ENCODE results near the gene ZNF467. TPM values are rescaled to one million over a fixed set of nuclear protein-coding genes. Genes with fewer than 3 reads are reported as not detected.

The ZNF467 gene
- total RNA-seq, 2 donors from 2014 or later: 2.5 to 5.0 TPM

- Histone ChIP-seq H3K27ac (no peak overlapping the region), H3K36me3 (no peaks in the 10 kb centered on the region), H3K4me3 (no peak overlapping the region), H3K9me3 (no peaks in the 10 kb centered on the region), H3K27me3 (peaks cover 25% of the 10 kb centered on the region), H3K9ac (ENCODE audit: low read depth in 2 of 2, low read length in 2 of 2) (no peak overlapping the region), H3K4me1 (no peaks in the 10 kb centered on the region)
- TF ChIP-seq CTCF (IDR thresholded peaks at IDR 0.05): no peak
- intact Hi-C loops (cut with DNase I): no loop called here
- no peak for DNase-seq
Measured at GRCh38 chr7:149763563-149764240, 9.7 kb downstream of the ZNF467 start.

- peaks cover 25% of the 10 kb centered on the region for H3K27me3 ChIP-seq
- intact Hi-C loops (cut with DNase I): no loop called here
Measured at GRCh38 chr7:149762610-149763009, 10.8 kb downstream of the ZNF467 start.

DNA sequence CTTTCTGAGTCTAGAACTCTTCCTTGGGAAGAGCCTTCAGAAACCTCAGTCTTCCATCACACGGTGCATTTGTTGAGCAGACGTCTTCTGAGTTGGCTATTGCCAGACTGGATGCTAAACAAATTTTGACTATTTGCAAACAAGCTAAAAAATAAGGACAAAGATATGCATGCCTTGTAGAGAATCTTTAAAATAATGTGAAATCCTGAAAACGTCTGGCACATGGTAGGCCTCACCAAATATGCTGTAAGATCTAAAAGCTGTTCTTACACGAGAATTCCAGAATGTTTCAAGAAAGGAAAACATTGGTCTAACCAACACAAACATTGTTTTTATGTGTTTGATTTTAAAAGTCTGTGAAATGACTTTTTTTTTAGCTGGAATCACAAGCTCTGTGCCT, 11.3 kb downstream of the ZNF467 start:
- no peak overlapping the region for H3K27ac ChIP-seq
- no peaks in the 10 kb centered on the region for H3K36me3 ChIP-seq
- no peak overlapping the region for H3K4me3 ChIP-seq
- intact Hi-C loops (cut with DNase I): no loop called here
- DNase-seq: no peak
- H3K9me3 ChIP-seq: no peaks in the 10 kb centered on the region
- H3K27me3 ChIP-seq: peaks cover 25% of the 10 kb centered on the region
- no peaks in the 10 kb centered on the region for H3K4me1 ChIP-seq
- no peak for TF ChIP-seq CTCF (IDR thresholded peaks at IDR 0.05)
- no peak overlapping the region for H3K9ac ChIP-seq (ENCODE audit: low read depth in 2 of 2, low read length in 2 of 2)

More at GRCh38 chr7:149762610-149763009, 10.8 kb downstream of the ZNF467 start:
- Histone ChIP-seq H3K9me3 (no peaks in the 10 kb centered on the region), H3K9ac (ENCODE audit: low read depth in 2 of 2, low read length in 2 of 2) (no peak overlapping the region), H3K36me3 (no peaks in the 10 kb centered on the region), H3K4me1 (no peaks in the 10 kb centered on the region), H3K4me3 (no peak overlapping the region), H3K27ac (no peak overlapping the region)
- DNase-seq: no peak
- TF ChIP-seq CTCF (IDR thresholded peaks at IDR 0.05): no peak

GRCh38 chr7:149761307-149761706, 12.1 kb downstream of the ZNF467 start:
- Histone ChIP-seq H3K27me3 (peaks cover 21% of the 10 kb centered on the region), H3K27ac (no peak overlapping the region), H3K36me3 (no peaks in the 10 kb centered on the region), H3K9ac (ENCODE audit: low read depth in 2 of 2, low read length in 2 of 2) (no peak overlapping the region), H3K9me3 (no peaks in the 10 kb centered on the region), H3K4me1 (no peaks in the 10 kb centered on the region), H3K4me3 (no peak overlapping the region)
- no peak for TF ChIP-seq CTCF (IDR thresholded peaks at IDR 0.05)
- intact Hi-C loops (cut with DNase I): no loop called here
- DNase-seq: no peak

GRCh38 chr7:149760538-149760937, 12.8 kb downstream of the ZNF467 start:
- TF ChIP-seq CTCF (IDR thresholded peaks at IDR 0.05): no peak
- peaks cover 14% of the 10 kb centered on the region for H3K27me3 ChIP-seq

More at GRCh38 chr7:149760538-149760937, 12.8 kb downstream of the ZNF467 start:
- intact Hi-C loops (cut with DNase I): no loop called here
- no peaks in the 10 kb centered on the region for H3K36me3 ChIP-seq
- DNase-seq: no peak
- no peaks in the 10 kb centered on the region for H3K9me3 ChIP-seq
- no peak overlapping the region for H3K27ac ChIP-seq
- H3K4me3 ChIP-seq: no peak overlapping the region
- no peaks in the 10 kb centered on the region for H3K4me1 ChIP-seq
- H3K9ac ChIP-seq (ENCODE audit: low read depth in 2 of 2, low read length in 2 of 2): no peak overlapping the region
